ENCODE results near the gene CFAP92.
A peak's percentile ranks its signal among the peaks of the same experiment; 100 is the strongest.

Gene CFAP92

DNA sequence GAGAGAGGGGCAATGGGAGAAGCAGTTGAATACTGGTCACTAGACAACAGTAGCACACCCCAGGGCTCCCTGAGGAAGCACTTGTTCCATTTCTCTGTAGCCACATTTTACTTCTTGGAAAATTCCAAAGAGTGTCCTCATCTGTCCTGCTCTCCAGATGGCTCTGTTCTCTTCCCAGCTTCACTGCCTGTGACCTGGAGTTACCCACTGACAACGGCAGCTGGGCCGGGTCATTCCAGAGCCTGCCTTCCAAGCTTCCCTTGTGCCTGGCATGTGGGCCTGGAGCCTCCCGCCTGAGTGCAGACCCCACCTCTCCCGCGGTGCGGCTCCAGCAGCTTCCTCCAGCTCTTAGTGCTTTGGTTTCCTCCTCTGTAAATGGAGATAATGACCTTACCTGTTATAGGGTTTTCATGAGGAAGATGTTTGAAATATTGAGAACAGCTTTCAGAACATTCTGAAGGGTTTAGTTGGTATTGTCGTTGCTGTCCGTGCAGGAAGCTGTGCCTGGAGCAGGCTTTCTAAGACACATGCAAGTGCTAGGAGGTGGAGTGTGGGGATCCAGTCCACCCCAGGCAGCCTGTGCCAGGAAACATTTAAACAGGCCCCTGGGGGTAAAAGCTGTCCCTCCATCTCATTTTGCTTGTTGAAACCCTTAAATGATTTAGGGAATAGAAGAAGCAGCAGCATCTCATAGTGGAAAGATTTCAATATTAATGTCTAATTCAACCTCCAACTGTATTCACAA lies 32.0 kb upstream of the CFAP92 start:
- DNase-seq, result peak; percentile 53

DNA sequence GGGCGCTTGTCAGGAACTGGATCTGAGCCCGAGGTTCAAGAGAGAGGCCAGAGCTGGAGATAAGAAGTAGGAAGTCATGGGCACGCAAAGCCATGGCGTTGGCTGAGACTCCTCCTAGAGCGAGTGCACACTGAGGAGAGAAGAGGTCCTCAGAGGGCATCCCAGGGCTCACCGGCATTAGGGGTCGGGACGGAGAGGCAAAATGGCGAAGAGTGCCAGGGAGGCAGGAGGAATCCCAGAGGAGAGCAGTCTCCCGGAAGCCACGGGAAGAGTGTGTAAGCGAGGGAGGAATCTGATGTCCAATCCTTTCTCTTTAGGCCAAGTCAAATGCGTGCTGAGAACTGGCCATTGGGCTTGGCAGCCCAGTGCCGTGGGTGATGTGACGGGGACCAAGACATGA lies 31.2 kb upstream of the CFAP92 start:
- DNase-seq, result no peak

DNA sequence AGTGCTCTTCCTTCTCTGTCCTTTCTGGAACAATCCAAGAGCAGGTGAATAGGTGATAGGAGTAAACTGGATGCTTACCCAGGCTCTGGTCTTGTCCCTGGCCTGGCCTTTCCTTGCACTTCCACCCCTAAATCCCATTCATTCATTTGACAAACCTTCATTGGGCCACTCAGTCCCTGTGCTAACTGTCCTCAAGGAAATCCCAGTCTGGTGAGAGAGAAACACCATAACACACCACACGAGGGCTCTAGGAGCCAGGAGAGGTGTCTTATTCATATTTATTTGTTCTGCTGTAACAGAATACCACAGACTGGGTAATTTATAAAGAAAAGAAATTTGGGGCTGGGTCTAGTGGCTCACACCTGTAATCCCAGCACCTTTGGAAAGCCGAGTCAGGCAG lies 30.0 kb upstream of the CFAP92 start:
- no peak for DNase-seq

DNA sequence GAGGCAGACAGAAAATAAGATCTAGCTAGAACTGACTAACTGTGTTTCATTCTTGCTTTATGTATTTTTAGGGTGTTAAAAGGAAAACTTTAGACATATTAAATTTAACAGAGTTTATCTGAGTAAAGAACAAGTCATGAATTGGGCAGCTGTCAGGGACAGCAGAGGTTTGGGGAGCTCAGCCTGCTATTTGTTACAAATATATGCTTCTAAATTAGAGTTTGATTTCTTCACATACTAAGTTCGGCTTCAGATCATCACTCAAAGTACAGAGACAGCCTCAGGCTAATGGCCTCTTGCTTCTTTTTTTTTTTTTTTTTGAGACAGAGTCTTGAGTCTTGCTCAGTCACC lies 29.1 kb upstream of the CFAP92 start:
- DNase-seq, result no peak

DNA sequence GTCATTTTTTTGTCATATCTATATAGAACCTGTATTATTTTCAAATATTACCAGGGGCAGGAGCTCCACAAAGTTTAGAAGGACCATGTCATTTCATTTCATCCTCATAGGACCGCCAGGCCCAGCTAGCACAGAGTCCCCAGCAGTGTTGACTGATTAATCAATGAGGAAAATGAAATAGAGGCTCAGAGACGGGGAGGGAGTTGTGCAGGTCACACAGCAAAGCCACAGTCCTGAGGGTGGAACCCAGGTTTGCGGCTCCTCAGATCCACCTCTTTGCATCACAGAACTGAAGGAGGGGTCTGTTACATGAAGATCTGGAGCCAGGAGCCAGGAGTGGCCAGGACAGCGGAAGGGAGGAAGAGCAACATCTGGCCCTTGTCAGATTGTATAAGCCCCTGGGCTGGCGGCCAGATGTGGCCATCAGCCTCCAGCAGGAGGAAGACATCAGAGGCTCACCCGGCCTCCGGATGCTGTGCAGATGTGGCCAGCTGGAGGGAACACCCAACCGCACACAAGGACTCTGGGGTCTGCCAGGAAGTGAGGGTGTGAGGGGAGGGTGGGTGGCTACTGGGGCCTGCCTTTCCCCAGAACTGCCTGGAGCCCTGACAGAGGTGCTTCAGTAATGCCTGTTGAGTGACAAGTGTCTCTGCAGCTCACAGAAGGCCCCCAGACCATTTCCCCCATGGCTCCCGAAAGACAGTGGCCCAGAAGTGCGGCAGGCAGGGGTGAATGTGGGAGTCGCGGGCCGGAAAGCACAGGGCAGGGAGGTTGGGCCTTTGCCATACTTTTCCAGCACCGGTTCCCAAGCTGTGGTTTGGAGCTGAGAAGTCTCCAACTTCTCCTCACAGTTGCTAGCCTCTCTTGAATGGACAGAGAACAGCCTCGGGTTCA lies 28.5 kb upstream of the CFAP92 start:
- DNase-seq, result peak; percentile 73

DNA sequence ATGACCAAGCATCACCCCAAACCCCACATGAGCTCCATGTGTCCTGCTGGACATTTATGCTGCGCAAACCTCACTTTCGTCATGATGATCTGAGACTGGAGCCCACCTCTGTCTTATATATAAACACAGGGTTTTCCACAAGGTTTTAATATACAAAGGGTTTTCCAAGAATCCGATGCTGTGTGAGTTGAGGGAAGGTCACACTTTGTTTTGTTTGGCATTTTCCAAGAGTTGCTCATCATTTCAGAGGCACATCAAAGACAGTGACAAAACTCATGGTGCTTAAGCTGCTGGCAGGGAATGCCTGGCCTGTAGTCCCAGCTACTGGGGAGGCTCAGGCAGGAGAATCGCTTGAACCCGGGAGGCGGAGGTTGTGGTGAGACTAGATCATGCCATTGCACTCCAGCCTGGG lies 27.3 kb upstream of the CFAP92 start:
- no peak for DNase-seq

DNA sequence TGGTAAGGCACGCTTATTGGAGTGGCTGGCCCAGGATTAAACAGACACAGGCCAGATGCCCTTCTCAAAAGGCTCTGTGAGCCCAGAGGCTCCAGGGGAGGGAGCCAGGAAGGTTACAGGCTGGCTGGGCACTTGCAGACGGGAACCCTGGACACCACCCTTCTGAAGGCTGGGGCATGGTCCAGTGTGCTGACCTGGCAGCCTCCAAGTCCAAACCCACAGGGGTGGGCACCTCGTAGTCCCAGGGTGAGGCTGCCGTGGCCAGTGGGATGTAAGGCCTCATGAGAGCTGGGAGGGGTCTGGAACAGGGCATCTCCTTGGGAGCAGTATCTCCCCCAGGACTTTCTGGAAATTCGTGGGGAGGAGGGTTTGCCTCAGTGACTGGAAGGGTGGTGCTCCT lies 26.8 kb upstream of the CFAP92 start:
- no peak for DNase-seq

DNA sequence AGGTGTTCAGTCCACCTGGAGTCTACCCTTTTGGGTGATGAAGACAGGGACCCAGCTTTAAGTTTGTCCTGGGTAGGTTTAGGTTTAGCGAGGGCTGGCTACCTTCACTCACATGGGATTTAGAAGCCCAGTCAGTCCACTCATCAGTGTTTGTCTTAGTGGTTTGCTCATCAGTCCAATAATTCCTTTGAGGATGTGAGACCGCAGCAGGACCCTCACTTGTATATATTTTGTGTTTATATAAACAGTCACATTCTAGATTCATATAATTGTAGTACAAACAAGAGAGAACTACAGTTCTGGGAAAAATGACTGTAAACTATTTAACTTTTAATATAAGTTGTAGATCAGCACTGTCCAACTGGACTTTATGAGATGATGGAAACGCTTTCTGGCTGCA lies 25.4 kb upstream of the CFAP92 start:
- DNase-seq, result no peak

DNA sequence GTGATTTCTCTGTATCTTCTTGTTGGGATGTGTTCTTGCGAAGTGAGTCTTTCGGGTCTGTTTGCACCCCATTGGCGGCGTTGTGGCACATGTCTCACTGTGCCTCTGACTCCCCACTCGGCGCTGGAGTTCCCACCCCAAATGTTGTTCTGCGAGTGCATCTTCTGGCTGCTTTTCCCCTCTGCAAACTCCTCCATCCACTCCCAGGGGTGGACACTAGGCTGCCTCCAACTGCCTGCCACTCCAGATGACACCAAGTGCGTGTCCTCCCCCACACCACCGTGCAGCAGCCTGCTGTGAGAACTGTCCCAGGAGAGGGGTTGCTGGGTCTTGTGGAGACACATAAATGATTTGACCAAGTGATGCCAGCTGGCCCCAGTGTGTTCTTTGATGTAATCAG lies 24.9 kb upstream of the CFAP92 start:
- no peak for DNase-seq

DNA sequence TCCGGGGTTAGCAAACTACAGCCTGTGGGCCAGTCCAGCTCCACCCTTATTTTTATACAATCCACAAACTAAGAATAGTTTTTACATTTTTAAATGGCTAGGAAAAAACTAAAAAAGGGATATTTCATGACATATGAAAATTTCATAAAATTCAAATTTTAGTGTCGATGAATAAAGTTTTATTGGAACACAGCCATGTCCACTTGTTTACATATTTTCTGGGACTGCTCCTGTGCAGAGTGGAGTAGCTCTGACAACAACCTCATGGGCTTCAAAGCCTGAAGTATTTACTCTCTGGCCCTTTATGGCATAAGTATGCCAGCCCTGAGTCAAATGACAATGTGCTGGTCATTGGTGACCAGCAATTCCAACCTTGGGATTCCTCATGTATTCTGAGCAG lies 24.4 kb upstream of the CFAP92 start:
- no peak for DNase-seq

DNA sequence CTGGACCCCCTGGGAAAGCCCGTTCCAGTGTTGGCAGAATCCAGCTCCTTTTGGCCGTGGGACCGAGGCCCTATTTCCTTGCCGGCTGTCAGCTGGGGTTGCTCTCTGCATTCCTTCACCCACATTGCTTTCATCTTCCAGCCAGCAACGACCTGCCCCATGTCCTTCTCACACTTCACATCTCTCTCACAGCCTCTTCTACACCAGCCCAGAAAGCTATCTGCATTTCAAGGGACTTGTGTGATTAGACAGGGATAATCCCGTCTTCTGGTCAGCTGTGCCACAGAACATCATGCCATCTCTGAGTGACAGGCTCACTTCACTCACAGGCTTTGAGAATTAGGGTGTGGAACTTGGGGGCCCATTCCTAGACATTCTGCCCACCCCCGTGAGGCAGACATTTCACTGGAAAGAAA lies 23.6 kb upstream of the CFAP92 start:
- no peak for DNase-seq

DNA sequence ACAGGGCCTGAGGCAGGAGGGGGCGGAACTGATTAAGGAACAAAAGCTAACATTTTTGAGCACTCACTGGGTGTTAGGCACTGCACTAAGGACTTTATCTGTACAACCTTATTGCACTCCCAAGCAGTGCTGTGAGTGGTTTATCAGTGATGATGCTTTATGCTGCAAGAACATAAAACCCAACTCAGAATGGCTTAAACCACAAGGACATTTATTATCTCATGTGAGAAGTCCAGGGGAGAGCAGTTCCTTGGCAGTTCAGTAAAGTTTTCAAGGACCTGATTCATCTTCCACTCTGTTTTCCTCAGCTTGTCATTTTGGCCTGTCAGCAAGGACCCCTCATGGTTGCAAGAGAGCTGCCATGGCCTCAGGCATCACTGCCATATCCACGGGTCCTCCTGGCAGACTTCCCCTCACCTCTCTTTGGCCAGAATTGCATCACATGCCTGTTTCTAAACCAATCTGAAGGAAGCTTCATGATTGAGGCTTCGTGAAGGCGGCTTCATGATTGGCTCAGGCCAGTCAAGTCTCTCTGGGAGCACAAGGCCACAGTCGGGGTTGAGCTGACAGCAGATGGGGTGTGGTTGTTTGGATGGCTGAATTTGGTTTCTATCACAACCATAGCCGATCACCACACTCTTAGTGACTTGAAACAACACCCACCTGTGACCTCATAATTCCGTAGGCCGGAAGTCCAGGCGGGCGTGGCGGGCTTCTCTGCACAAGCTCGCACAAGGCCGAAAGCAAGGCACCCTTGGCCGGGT lies 23.0 kb upstream of the CFAP92 start:
- peak; percentile 23 for DNase-seq

DNA sequence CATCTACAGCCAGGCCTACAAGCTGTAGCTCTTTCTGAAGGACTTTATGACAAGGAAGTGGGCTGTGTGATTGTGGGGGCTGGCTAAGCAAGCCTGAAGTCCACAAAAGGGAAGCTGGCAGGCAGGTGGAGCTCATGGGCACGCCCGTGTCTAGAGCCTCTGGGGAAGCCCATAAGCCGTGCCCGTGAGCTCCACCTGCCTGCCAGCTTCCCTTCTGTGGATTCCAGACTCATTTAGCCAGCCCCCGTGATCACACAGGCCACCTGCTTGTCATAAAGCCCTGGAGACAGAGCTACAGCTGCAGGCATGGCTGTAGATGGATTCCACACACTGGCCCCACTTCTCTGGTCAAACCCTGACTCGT lies 22.5 kb upstream of the CFAP92 start:
- peak; percentile 56 for DNase-seq

DNA sequence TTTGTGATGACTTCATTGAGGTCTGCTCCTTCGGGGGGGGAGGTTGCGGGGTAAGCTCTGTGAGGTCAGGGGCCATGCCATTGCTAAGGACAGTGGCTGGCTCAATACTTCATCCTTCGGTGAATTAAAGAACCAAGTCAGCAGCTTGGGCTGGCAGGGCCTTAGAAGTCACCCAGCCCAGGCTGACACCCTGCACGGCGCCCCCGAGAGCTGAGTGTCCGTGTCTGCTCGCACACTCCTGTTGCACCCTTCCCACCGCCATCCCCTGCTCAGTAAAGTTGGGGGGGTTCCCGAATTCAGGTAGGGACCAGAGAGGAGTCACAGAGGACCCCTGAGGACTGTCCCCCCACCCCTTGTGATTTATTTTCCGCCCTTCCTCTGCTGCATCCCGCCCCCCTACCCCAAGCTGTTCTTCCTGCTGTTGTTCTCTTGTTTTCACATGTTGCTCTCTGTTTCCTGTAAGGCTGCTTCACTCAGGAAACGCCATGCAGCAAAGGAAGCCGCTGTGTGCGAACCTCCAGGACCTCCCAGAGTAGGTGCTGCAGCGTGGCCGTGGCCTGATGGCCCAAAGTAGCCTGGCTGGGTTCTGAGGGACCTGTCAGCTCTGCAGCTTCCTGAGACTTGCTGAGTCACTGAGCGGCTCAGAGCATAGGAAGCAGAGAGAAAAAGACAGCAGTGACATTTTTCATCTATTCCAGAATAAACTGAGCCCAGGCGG lies 21.7 kb upstream of the CFAP92 start:
- DNase-seq, result peak; percentile 65

DNA sequence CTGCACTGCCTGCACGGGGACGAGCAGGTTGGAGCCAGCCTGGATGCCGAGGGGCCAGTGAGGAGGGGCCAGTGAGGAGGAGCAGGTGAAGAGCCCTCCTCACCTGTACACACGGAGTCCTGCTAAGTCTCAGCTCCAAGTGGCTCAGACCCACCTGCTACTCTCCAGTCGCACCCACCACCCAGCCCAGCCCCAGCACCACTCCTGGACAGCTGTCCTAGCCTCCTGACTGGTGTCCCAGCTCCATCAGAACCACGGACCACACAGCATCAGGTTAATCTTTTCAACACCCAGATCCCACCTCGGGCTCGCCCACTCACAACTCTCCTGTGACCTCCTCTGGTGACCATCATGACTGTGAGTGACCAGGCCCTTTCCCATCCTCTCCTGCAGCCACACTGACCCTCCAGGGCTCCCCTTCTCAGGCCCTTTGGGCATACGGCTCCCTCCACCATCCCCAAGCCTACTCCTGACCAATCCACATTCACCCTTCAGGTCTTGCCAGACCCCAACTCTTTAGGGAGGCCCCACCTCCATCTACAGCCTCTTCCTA lies 21.0 kb upstream of the CFAP92 start:
- no peak for DNase-seq

DNA sequence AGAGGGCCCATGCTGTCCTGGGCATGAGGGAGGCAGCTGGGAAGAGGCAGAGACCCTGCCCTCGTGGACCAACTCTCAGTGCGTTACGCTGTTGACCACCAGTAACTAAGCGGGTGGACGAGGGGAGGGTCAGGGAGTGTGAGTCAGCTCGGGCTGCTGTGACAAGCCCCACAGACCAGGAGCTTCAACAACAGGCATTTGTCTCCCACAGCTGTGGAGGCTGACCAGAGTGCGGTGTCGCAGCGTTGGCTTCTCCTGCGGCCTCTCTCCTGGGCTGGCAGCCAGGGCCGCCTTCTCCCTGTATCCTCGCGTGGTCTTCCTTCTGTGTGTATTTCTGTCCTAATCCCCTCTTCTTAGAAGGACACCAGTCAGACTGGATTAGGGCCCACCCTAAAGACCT lies 20.3 kb upstream of the CFAP92 start:
- no peak for DNase-seq

DNA sequence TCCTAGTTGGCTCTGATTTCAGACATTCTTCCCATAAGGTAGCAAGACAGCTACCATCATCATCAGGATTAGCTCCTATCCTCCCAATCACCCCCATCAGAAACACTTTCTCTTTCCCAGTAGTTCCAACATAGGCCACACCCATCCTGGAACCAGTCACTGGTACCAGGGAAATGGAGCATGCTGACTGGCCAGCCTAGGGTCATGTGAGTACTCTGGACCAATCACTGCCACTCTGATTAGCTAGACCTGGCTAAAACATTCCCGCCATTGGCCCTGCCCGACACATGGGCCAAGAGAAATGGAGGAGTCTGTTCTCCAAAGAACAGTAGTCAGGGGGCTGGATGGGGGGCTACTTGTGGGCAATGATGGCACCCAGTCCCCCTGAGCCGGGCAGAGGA lies 19.6 kb upstream of the CFAP92 start:
- no peak for DNase-seq

DNA sequence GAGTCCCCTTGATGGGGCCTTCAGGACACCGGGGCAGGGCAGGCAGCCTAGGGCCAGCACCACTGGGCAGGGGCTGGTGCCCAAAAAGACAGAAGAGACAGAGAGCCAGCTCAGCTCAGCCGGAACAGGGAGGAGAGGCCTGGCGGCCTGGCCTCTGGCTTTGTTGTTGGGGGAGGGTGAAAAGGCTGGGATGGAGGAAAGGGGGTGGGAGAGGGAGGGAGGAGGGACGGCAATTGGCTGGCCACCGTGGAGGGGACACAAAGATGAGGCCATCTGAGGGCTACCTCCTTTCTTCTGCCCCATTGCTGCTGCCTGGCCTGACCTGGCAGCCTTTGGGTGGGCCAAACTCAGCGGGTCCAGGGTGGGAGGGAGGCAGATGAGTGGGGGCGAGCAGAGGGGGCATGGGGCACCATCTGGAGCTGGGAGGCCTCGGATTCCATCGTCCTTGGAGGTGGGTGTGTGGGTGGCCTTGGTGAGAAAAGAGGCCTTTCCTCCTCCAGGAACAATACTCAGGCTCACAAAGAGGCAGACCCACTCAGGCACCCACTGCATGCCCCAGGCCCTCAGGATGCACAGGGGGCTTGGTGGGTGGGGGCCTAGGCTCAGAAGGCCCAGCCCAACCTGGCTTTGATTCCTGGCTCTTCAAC lies 16.6 kb upstream of the CFAP92 start:
- no peak for DNase-seq

DNA sequence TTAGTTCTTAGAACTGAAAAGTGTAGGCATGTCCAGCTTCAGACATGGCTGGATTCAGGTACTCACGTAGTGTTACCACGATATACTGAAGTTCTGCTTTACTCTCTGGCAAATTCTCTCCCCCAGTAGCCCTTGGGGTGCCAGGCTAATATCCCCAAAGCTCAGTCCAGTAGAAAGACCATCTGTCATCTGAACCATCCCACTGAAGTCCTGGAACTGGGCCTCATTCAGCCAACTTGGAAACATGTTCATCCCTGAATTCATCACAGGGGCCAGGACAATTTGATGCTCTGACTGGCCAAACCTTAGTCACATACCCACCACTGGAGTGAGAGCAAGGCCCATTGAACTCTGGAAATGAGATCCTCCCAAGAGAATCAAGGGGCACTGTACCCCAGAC lies 15.4 kb upstream of the CFAP92 start:
- DNase-seq, result no peak

DNA sequence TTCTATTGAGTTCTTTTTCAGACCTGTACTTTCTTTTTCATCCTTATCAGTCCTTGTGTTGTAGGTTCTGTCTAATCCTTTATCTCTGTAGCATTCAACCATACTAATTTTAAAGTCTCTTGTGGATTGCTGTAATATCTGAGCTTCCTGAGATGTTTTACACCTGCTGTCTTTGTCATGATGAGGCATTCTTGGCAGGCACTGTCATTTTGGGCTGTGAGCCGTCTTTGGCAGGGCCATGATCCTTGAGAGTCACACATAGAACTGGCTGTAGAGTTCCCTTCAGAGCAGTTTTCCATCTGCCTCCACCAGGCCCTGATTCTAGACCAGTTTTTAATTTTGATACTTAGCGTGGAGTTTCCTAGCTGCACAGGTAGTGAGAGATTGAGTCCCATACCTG lies 13.9 kb upstream of the CFAP92 start:
- no peak for DNase-seq

DNA sequence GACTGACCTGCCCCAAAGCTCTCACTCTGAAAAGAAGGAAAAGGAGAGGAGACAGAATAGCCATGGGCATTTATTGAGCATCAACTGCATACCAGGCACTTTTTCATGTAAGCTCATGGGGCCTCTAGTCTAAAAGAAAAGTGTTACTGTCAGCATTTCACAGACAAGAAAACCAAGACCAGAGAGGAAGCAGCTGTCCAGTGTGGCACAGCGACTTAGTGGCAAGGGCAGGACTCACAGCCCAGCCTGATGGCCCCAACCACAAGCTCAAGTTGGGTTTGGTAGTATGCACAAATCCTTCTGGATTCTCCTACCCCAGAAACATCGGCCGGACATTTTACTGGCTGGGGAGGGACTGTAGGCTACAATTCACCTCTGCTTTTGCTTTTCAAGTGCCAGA lies 13.0 kb upstream of the CFAP92 start:
- no peak for DNase-seq
